Neutrophil (primary cell): ENCODE measurements around the gene SLC9A9.

Experiments used
- H3K27ac ChIP-seq: fragments of 200-600 bp; sonication (generic); 2 replicates; pipeline ENCODE4 v1.5.1; 2016; ENCODE audit warnings: mild to moderate bottlenecking, moderate library complexity
- H3K27me3 ChIP-seq: fragments of 200-600 bp; sonication (generic); 2 replicates; pipeline ENCODE4 v1.6.0; 2016; ENCODE audit warnings: mild to moderate bottlenecking
- H3K36me3 ChIP-seq: fragments of 200-600 bp; sonication (generic); 2 replicates; pipeline ENCODE4 v1.5.1; 2017
- H3K4me1 ChIP-seq, 2 experiments: fragments of 200-600 bp in 1 of 2; sonication (generic) in 1 of 2; 1 replicate in 1 of 2; 2 replicates in 1 of 2; pipeline versions ENCODE4 v1.5.1 to v1.6.1; 2013 to 2016; ENCODE audit warnings: low read depth in 1 of 2, low read length in 1 of 2, mild to moderate bottlenecking in 1 of 2, moderate library complexity in 1 of 2; ENCODE audit not compliant: control insufficient read depth in 1 of 2, insufficient read depth in 1 of 2
- H3K4me3 ChIP-seq, 2 experiments: fragments of 200-600 bp in 1 of 2; sonication (generic) in 1 of 2; 1 replicate in 1 of 2; 2 replicates in 1 of 2; pipeline ENCODE4 v1.5.1; 2013 to 2016; ENCODE audit warnings: low read depth in 1 of 2, low read length in 1 of 2, mild to moderate bottlenecking in 1 of 2, moderate library complexity in 1 of 2
- H3K9me3 ChIP-seq: fragments of 200-600 bp; sonication (generic); 2 replicates; pipeline ENCODE4 v1.5.1; 2016
- TF ChIP-seq, protein P1 (sequence below): fragments of 200-600 bp; sonication (generic); IDR thresholded peaks from 2 replicates; pipeline ENCODE4 v1.5.1; 2016; ENCODE audit warnings: antibody characterized with exemption

SLC9A9 gene

DNA sequence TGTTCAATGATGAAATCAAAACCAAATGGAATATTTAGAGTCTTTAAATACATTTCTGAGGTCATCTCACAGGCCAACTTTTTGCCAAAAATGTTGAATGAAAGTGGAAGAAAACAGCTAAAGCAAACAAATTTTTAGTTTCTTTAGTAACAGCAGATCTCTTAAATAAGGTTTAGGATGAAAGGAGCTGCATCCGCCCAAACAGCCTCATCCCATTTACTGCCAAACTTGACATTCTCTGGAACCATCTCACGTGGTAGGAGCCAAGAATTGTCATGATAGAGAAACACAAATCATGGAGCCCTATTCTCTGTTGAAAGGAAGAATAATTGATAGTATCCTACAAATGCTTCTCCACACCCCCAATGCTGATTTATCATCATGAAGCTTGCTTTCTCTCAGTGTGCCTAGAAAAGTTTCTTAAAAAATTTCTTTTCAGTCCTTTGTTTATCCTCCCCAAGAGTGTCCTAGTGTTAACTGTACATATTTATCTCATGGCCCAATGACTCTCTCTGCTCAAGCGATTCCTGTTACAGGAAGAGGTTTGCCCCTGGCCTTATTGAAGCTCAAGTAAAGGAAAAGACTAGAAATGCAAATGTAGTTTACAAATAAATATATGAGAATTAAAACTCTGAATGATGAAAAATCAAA lies 23.4 kb downstream of the SLC9A9 start:
- no peaks in the 10 kb centered on the region for H3K27me3 ChIP-seq
- H3K36me3 ChIP-seq = no peaks in the 10 kb centered on the region
- no peak overlapping the region for H3K27ac ChIP-seq
- peaks cover 7 to 18% of the 10 kb centered on the region in 2 experiments for H3K4me1 ChIP-seq
- H3K9me3 ChIP-seq = no peaks in the 10 kb centered on the region
- no peak overlapping the region for H3K4me3 ChIP-seq
- TF ChIP-seq, protein P1, sequence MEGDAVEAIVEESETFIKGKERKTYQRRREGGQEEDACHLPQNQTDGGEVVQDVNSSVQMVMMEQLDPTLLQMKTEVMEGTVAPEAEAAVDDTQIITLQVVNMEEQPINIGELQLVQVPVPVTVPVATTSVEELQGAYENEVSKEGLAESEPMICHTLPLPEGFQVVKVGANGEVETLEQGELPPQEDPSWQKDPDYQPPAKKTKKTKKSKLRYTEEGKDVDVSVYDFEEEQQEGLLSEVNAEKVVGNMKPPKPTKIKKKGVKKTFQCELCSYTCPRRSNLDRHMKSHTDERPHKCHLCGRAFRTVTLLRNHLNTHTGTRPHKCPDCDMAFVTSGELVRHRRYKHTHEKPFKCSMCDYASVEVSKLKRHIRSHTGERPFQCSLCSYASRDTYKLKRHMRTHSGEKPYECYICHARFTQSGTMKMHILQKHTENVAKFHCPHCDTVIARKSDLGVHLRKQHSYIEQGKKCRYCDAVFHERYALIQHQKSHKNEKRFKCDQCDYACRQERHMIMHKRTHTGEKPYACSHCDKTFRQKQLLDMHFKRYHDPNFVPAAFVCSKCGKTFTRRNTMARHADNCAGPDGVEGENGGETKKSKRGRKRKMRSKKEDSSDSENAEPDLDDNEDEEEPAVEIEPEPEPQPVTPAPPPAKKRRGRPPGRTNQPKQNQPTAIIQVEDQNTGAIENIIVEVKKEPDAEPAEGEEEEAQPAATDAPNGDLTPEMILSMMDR = no peak

DNA sequence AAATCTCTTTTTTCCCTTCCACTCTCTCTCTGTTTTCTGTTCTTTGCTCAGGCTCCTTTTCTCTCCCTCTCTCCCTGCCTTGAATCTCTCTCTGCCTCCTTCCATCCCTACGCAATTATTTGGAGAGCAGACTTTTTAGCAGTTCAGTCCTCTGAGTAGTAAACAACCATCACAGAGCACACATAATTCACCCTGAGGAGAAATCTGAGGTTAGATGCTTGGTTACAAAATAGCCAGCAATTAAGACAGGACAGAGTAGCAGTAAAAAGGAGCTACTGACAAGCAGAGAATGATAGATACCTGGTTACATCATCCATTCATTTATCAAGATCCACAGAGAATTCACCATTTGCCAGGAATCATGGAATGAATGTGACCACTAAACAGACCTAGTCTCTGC lies 25.5 kb downstream of the SLC9A9 start:
- no peak overlapping the region for H3K27ac ChIP-seq
- TF ChIP-seq, protein P1 = no peak
- no peaks in the 10 kb centered on the region for H3K9me3 ChIP-seq
- no peaks in the 10 kb centered on the region for H3K36me3 ChIP-seq
- H3K4me1 ChIP-seq = peaks cover 7 to 18% of the 10 kb centered on the region in 2 experiments
- no peaks in the 10 kb centered on the region for H3K27me3 ChIP-seq
- no peak overlapping the region for H3K4me3 ChIP-seq

DNA sequence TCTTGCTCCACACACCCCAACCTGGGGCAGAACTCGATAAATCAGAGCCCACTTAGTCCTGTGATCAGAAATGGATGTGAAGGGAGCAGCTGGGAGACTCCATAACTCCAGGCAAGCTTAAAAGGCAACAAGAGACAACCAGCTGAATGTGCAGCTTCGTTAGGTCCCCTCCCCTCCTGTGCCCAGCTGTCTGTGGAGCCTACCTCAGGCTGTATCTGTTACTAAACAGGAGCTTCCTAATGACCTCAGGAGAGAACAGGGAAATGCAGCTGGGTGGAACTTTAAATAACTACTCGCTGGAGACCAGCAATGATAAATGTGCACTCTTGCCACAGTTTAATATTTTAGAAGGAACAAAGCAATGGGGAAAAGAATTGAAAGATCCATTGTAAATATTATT lies 25.9 kb downstream of the SLC9A9 start:
- no peak overlapping the region for H3K4me3 ChIP-seq
- TF ChIP-seq, protein P1 = no peak

DNA sequence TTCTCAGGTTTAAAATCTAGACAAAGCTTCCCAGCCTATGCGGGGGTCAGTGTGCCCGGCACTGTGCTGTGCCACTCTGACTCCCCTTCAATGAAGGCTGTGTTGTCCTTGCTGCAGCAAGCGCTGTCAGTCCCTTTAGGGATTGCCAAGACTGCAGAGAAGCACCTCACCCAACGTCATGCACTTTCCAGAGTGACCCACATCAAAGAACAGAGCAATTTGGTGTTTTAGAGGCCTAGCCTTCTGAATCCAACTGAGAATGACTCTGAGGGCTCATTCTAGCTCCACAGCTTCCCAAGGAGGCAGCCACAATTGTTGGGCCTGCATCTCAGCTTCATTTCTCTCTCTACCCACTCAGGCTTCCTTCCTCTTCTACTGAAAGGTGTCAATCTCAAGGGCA lies 26.4 kb downstream of the SLC9A9 start:
- H3K36me3 ChIP-seq = no peaks in the 10 kb centered on the region
- no peak overlapping the region for H3K4me3 ChIP-seq
- no peaks in the 10 kb centered on the region for H3K9me3 ChIP-seq
- peaks cover 7 to 16% of the 10 kb centered on the region in 2 experiments for H3K4me1 ChIP-seq
- H3K27me3 ChIP-seq = no peaks in the 10 kb centered on the region
- H3K27ac ChIP-seq = no peak overlapping the region
- TF ChIP-seq, protein P1 = no peak

More for the DNA sequence above, 25.9 kb downstream of the SLC9A9 start:
- H3K27me3 ChIP-seq = no peaks in the 10 kb centered on the region
- H3K4me1 ChIP-seq = peaks cover 7 to 18% of the 10 kb centered on the region in 2 experiments
- no peak overlapping the region for H3K27ac ChIP-seq
- no peaks in the 10 kb centered on the region for H3K36me3 ChIP-seq
- no peaks in the 10 kb centered on the region for H3K9me3 ChIP-seq

DNA sequence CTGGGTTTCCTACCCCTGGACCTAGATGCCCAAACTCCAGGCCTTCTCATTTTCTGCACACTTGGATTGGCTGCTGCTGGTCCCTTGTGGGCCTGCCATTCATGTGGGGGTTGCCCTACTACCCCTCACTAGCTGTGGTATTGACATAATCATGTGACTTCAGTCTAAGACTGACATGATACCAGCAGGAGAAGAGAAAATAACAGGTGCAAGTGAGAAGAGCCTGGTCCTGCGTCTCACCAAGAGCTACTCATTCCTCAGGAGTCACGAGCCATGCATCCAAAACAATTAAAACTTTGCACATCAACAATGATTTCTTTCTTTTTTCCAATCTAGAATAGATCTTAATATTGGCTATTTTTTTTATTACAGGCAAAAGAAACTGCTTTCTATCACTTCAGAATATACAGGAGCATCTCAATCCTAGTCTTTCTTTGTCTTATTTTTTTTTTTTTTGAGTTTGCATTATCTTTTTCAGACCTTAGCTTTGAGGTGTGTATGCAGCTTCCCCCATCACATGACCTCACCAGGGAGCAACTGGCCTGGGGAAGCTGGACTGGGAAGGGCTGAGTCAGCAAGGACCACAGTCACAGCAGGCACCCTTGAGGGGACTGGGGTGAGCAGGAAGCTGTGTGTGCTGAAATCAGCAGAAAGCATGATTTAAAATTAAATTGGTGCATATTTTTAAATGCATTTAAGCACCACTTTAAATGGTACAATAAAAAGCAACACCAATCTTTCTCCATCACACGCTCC lies 27.6 kb downstream of the SLC9A9 start:
- Histone ChIP-seq H3K9me3 (no peaks in the 10 kb centered on the region), H3K36me3 (no peaks in the 10 kb centered on the region), H3K4me3 (no peak overlapping the region), H3K4me1 (peaks cover 0 to 4% of the 10 kb centered on the region in 2 experiments), H3K27me3 (no peaks in the 10 kb centered on the region), H3K27ac (no peak overlapping the region)
- TF ChIP-seq, protein P1 = no peak
